ENCODE results near the gene BABAM2.
"Not testable (repeated sequence)": the region's sequence is repeated elsewhere in the genome, so short reads cannot be mapped to it uniquely, and the experiment has no call there.

BABAM2 gene

GRCh38 chr2:28326881-28327505 is 436.5 kb downstream of the BABAM2 start:
- ChIA-PET POLR2A (no interaction called here), CTCF (no interaction called here)
- no peak for DNase-seq (ENCODE audit: extremely low spot score)
- TF ChIP-seq FOXK2 (IDR thresholded peaks at IDR 0.05) (no peak), CTBP1 (IDR thresholded peaks at IDR 0.05; ENCODE audit: borderline replicate concordance) (no peak), FOXM1 (IDR thresholded peaks at IDR 0.05; ENCODE audit: borderline replicate concordance) (no peak), L3MBTL2 (conservative IDR thresholded peaks at IDR 0.05) (no peak), SP1 (IDR thresholded peaks at IDR 0.05) (no peak), BHLHE40 (IDR thresholded peaks at IDR 0.05; ENCODE audit: borderline replicate concordance) (no peak), ELF4 (IDR thresholded peaks at IDR 0.05) (no peak), SUZ12 (IDR thresholded peaks at IDR 0.05) (no peak), FOXA1 (IDR thresholded peaks at IDR 0.05) (no peak), HDGF (IDR thresholded peaks at IDR 0.05; ENCODE audit: borderline replicate concordance) (no peak), PKNOX1 (IDR thresholded peaks at IDR 0.05) (no peak), NFRKB (IDR thresholded peaks at IDR 0.05) (no peak), ARNT (IDR thresholded peaks at IDR 0.05) (no peak), TARDBP (IDR thresholded peaks at IDR 0.05) (no peak), ZNF384 (IDR thresholded peaks at IDR 0.05) (no peak)

- POLR2A ChIA-PET, result no interaction called here
- CTCF ChIA-PET, result no interaction called here
- DNase-seq (ENCODE audit: extremely low spot score), result no peak
- TF ChIP-seq CTBP1 (IDR thresholded peaks at IDR 0.05; ENCODE audit: borderline replicate concordance), result no peak
- TF ChIP-seq PKNOX1 (IDR thresholded peaks at IDR 0.05), result no peak
These were observed 437.0 kb downstream of the BABAM2 start for GRCh38 chr2:28327581-28327955.

GRCh38 chr2:28327956-28328922 is 437.7 kb downstream of the BABAM2 start:
- DNase-seq (ENCODE audit: extremely low spot score), result no peak
- TF ChIP-seq FOXM1 (IDR thresholded peaks at IDR 0.05; ENCODE audit: borderline replicate concordance) (no peak), ELF4 (IDR thresholded peaks at IDR 0.05) (no peak), BHLHE40 (IDR thresholded peaks at IDR 0.05; ENCODE audit: borderline replicate concordance) (no peak), FOXA1 (IDR thresholded peaks at IDR 0.05) (no peak), NFRKB (IDR thresholded peaks at IDR 0.05) (no peak), LEF1 (IDR thresholded peaks at IDR 0.05; ENCODE audit: borderline replicate concordance) (no peak), SP1 (IDR thresholded peaks at IDR 0.05) (no peak)
- ChIA-PET POLR2A (interaction anchor here (0.8 kb wide), 1 partner anchor 16 kb away, joined by 3 read pairs; no protein-coding TSS in a partner anchor), CTCF (no interaction called here)

GRCh38 chr2:28329184-28329583 is 438.7 kb downstream of the BABAM2 start:
- DNase-seq (ENCODE audit: extremely low spot score), result no peak
- TF ChIP-seq CTBP1 (IDR thresholded peaks at IDR 0.05; ENCODE audit: borderline replicate concordance) (no peak), TARDBP (IDR thresholded peaks at IDR 0.05) (no peak), SP1 (IDR thresholded peaks at IDR 0.05) (no peak), PKNOX1 (IDR thresholded peaks at IDR 0.05) (no peak), FOXM1 (IDR thresholded peaks at IDR 0.05; ENCODE audit: borderline replicate concordance) (no peak), SUZ12 (IDR thresholded peaks at IDR 0.05) (no peak), FOXA1 (IDR thresholded peaks at IDR 0.05) (no peak), L3MBTL2 (conservative IDR thresholded peaks at IDR 0.05) (no peak), ZNF384 (IDR thresholded peaks at IDR 0.05) (no peak), FOXK2 (IDR thresholded peaks at IDR 0.05) (no peak)
- ChIA-PET POLR2A (interaction anchor here (0.8 kb wide), 1 partner anchor 15 kb away, joined by 3 read pairs; no protein-coding TSS in a partner anchor), CTCF (no interaction called here)

- POLR2A ChIA-PET; CTCF ChIA-PET; DNase-seq (ENCODE audit: extremely low spot score): not testable (repeated sequence)
These were observed 440.2 kb downstream of the BABAM2 start for GRCh38 chr2:28330722-28331121.

- POLR2A ChIA-PET; CTCF ChIA-PET; DNase-seq (ENCODE audit: extremely low spot score): not testable (repeated sequence)
These were observed 441.3 kb downstream of the BABAM2 start for GRCh38 chr2:28331797-28332196.

GRCh38 chr2:28332696-28333095 is 442.2 kb downstream of the BABAM2 start:
- ChIA-PET POLR2A (no interaction called here), CTCF (no interaction called here)
- no peak for DNase-seq (ENCODE audit: extremely low spot score)
- TF ChIP-seq SUZ12 (IDR thresholded peaks at IDR 0.05) (no peak), L3MBTL2 (conservative IDR thresholded peaks at IDR 0.05) (no peak), TARDBP (IDR thresholded peaks at IDR 0.05) (no peak)

Measured in HEK293T (cell line).